ENCODE results near the gene ERBB4.

DNA sequence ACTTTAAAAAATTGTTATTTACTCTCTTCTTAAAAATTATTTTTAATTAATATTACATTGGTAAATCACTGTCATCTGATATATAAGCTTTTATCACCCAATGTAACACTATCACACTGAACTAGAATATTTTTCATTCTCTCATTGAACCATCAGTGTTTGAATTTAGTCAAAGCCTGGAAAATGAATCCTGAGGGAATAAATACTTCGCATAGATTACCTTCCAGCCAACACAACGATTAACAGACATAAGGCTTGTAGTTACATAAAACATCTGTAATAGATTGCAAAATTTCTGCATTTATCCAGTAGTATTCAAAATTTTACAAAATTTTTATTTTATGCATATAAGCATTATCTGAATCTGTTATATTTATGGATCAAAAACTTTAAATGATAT lies 314.9 kb downstream of the ERBB4 start:
- TF ChIP-seq POLR2A (IDR thresholded peaks at IDR 0.05) (no peak), POLR2AphosphoS5 (IDR thresholded peaks at IDR 0.05) (no peak)
- TF ChIP-seq, protein P1, sequence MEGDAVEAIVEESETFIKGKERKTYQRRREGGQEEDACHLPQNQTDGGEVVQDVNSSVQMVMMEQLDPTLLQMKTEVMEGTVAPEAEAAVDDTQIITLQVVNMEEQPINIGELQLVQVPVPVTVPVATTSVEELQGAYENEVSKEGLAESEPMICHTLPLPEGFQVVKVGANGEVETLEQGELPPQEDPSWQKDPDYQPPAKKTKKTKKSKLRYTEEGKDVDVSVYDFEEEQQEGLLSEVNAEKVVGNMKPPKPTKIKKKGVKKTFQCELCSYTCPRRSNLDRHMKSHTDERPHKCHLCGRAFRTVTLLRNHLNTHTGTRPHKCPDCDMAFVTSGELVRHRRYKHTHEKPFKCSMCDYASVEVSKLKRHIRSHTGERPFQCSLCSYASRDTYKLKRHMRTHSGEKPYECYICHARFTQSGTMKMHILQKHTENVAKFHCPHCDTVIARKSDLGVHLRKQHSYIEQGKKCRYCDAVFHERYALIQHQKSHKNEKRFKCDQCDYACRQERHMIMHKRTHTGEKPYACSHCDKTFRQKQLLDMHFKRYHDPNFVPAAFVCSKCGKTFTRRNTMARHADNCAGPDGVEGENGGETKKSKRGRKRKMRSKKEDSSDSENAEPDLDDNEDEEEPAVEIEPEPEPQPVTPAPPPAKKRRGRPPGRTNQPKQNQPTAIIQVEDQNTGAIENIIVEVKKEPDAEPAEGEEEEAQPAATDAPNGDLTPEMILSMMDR (IDR thresholded peaks at IDR 0.05): no peak
